ENCODE data around the gene NT5C1B.

DNA sequence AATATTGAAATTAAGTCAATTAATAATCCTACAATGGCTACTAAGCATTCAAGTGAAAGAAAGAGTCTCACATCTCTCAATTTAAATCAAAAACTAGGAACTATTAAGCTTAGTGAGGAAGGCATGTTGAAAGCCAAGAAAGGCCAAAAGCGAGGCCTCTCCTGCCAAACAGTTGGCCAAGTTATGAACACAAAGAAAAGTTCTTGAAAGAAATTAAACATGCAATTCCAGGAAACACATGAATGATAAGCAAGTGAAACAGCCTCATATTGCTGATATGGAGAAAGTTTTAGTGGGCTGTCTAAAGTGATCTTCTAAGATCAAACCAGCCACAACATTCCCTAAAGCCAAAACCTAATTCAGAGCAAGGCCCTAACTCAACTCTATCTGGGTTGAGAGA lies 40.7 kb downstream of the NT5C1B start:
- no peak for TF ChIP-seq POLR2AphosphoS5 (IDR thresholded peaks at IDR 0.05; ENCODE audit: low read depth, low read length)
- TF ChIP-seq POU2F2 (IDR thresholded peaks at IDR 0.05; ENCODE audit: low read depth, low read length) = no peak
